SU-DHL-6 (cell line): ENCODE measurements around the gene TNFRSF1B.

Experiments used
- H2AFZ ChIP-seq: fragments of 200-600 bp; sonication (generic); 2 replicates; pipeline ENCODE4 v1.6.1; 2014; ENCODE audit warnings: low read depth, mild to moderate bottlenecking, moderate library complexity, mixed read lengths, antibody characterized with exemption, low read length; ENCODE audit not compliant: severe bottlenecking
- H3F3A ChIP-seq: fragments of 200-600 bp; shearing (Covaris generic); 2 replicates; pipeline ENCODE4 v1.6.0; 2016; ENCODE audit warnings: antibody characterized with exemption, mild to moderate bottlenecking; ENCODE audit not compliant: insufficient read depth
- H3K27ac ChIP-seq: fragments of 200-600 bp; sonication (generic); 2 replicates; pipeline ENCODE4 v1.5.1; 2016; ENCODE audit warnings: low read depth, mild to moderate bottlenecking, low read length, moderate library complexity, mixed read lengths
- H3K27me3 ChIP-seq: fragments of 200-600 bp; sonication (generic), shearing (Covaris generic); 2 replicates; pipeline ENCODE4 v1.6.0; 2014; ENCODE audit warnings: mild to moderate bottlenecking, low read length
- H3K36me3 ChIP-seq: fragments of 200-600 bp; sonication (generic); 2 replicates; pipeline ENCODE4 v1.6.1; 2014; ENCODE audit warnings: mild to moderate bottlenecking, low read length, mixed read lengths
- H3K4me2 ChIP-seq: fragments of 300-600, 200-600 bp; shearing (Covaris generic), sonication (generic); 2 replicates; pipeline ENCODE4 v1.6.0; 2014; ENCODE audit warnings: low read length, low read depth, mild to moderate bottlenecking; ENCODE audit not compliant: poor library complexity, severe bottlenecking
- H3K4me3 ChIP-seq: fragments of 200-600 bp; sonication (generic); 2 replicates; pipeline ENCODE4 v1.5.1; 2014; ENCODE audit warnings: antibody characterized with exemption, low read length, mild to moderate bottlenecking, mixed read lengths; ENCODE audit not compliant: insufficient read depth, poor library complexity, severe bottlenecking
- H3K79me2 ChIP-seq: fragments of 200-600 bp; sonication (generic); 2 replicates; pipeline ENCODE4 v1.6.1; 2014; ENCODE audit warnings: mild to moderate bottlenecking, low read length, moderate library complexity; ENCODE audit not compliant: insufficient read depth
- H3K9ac ChIP-seq: fragments of 200-600 bp; sonication (generic); 2 replicates; pipeline ENCODE4 v1.7.0; 2014; ENCODE audit warnings: mild to moderate bottlenecking, low read length
- H3K9me2 ChIP-seq: fragments of 200-600 bp; sonication (generic); replicated peaks from 2 replicates; pipeline ENCODE4 v1.6.1; 2014; ENCODE audit warnings: low read length; ENCODE audit not compliant: insufficient read depth
- H3K9me3 ChIP-seq: fragments of 200-600 bp; sonication (generic); 2 replicates; pipeline ENCODE4 v1.6.1; 2014; ENCODE audit warnings: low read length, mixed read lengths; ENCODE audit not compliant: insufficient read depth
- H4K20me1 ChIP-seq: fragments of 200-600 bp; sonication (generic); 2 replicates; pipeline ENCODE4 v1.6.1; 2014; ENCODE audit warnings: low read depth, mild to moderate bottlenecking, antibody characterized with exemption, low read length, moderate library complexity, mixed read lengths
- EZH2phosphoT487 ChIP-seq: fragments of 200-600 bp; sonication (generic), shearing (Covaris generic); conservative IDR thresholded peaks from 2 replicates; pipeline ENCODE4 v1.6.1; 2018; ENCODE audit warnings: mild to moderate bottlenecking, antibody characterized with exemption, low read length, moderate library complexity, mixed read lengths
- TF ChIP-seq, protein P1 (sequence below): fragments of 200-600 bp; sonication (generic); IDR thresholded peaks from one replicate; pipeline ENCODE4 v1.5.1; 2017; ENCODE audit warnings: antibody characterized with exemption, mild to moderate bottlenecking, low read length, moderate library complexity; ENCODE audit not compliant: insufficient read depth, poor library complexity, severe bottlenecking

Gene TNFRSF1B

DNA sequence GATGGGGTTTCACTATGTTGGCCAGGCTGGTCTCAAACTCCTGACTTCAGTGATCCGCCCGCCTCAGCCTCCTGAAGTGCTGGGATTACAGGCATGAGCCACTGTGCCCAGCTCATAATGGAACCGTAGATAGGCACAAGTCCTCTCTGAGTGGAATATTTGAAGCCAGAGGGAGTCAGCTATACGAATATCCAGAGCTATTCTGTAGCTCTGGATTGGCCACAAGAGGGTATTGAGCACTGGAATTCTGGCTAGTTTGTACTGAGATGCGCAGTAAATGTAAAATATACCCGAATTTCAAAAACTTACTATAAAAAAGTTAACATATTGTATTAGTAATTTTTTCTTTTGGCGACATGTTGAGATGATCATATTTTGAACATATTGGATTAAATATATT lies 62.2 kb downstream of the TNFRSF1B start:
- Histone ChIP-seq H3K27me3 (no peaks in the 10 kb centered on the region), H3K27ac (no peak overlapping the region), H4K20me1 (no peaks in the 10 kb centered on the region), H2AFZ (no peak overlapping the region), H3F3A (no peaks in the 10 kb centered on the region), H3K9ac (no peak overlapping the region), H3K4me3 (no peak overlapping the region), H3K9me3 (no peaks in the 10 kb centered on the region), H3K9me2 (no peaks in the 10 kb centered on the region), H3K79me2 (no peaks in the 10 kb centered on the region), H3K4me2 (no peak overlapping the region), H3K36me3 (no peaks in the 10 kb centered on the region)
- TF ChIP-seq, protein P1, sequence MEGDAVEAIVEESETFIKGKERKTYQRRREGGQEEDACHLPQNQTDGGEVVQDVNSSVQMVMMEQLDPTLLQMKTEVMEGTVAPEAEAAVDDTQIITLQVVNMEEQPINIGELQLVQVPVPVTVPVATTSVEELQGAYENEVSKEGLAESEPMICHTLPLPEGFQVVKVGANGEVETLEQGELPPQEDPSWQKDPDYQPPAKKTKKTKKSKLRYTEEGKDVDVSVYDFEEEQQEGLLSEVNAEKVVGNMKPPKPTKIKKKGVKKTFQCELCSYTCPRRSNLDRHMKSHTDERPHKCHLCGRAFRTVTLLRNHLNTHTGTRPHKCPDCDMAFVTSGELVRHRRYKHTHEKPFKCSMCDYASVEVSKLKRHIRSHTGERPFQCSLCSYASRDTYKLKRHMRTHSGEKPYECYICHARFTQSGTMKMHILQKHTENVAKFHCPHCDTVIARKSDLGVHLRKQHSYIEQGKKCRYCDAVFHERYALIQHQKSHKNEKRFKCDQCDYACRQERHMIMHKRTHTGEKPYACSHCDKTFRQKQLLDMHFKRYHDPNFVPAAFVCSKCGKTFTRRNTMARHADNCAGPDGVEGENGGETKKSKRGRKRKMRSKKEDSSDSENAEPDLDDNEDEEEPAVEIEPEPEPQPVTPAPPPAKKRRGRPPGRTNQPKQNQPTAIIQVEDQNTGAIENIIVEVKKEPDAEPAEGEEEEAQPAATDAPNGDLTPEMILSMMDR: no peak
- no peak for TF ChIP-seq EZH2phosphoT487

DNA sequence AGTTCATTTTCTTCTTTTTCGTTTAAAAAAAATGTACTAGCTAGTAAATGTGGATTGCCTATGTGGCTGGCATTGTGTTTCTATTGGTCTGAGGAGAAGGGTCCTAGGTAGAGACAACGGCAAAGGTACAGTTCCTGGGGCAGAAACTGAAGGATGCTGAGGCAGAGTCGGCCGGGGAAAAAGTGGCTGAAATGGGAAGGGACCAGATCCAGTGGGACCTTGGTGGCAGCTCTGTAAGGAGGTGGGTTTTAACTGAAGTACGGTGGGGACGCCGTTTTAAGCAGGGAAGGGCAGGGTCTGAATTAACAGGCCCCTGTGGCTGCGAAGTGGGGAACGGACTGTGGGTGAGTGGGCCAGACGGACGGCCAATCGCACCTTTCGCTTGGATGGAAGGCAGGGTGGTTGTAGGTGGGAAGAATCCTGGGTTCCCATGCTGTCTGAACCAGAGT lies 62.6 kb downstream of the TNFRSF1B start:
- Histone ChIP-seq H3K9ac (no peak overlapping the region), H3K36me3 (no peaks in the 10 kb centered on the region), H4K20me1 (no peaks in the 10 kb centered on the region), H2AFZ (no peak overlapping the region), H3K9me2 (no peaks in the 10 kb centered on the region), H3K9me3 (no peaks in the 10 kb centered on the region), H3K4me3 (no peak overlapping the region), H3F3A (no peaks in the 10 kb centered on the region), H3K27me3 (no peaks in the 10 kb centered on the region), H3K4me2 (no peak overlapping the region), H3K27ac (no peak overlapping the region), H3K79me2 (no peaks in the 10 kb centered on the region)
- TF ChIP-seq EZH2phosphoT487: no peak
- TF ChIP-seq, protein P1: no peak

DNA sequence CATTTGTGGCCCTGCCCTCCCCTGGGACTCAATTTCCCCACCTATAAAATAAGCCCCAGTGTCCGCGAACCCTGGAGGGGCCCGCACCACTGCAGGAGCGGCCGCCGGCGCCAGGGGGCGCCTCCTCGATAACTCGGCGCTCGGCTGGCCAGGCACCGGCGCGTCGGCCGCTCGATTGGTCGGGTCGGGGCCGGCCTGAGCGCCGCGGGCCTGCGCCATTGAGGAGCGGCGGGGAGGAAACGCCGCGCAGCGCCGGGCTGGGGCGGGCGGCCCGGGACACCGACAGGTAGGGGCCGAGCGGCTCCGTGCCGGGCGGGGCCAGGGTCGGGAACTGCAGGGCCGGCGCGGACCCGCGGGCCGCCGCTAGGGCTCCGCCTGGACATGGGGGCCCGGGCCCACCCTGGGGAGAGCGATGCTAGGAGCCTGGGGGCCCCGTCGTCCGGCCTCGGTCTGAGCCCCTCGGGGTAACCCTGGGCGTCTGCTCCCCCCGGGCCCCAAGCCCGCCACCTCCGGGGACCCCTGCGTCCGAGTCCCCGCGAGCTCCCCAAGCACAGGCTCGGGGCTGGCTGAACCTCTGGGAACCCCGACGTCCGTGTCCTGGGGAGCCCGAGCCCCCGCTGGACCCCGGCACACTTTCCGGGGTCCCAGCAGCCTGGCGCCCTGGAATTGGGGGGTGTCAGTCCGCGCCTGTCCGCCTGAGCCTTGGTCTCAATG lies 63.2 kb downstream of the TNFRSF1B start, which contains the start of gene VPS13D:
VPS13D (plus strand) TSS at position 196 of the 714 bp plus-strand sequence. CDS start 4,237 bp downstream, outside the sequence.
- peak within 1 kb of the TSS; percentile 89 for H3K4me2 ChIP-seq
- H3K9me2 ChIP-seq: no peaks in the 10 kb centered on the region
- H3K4me3 ChIP-seq: peak within 1 kb of the TSS; percentile 92
- no peaks in the 10 kb centered on the region for H4K20me1 ChIP-seq
- TF ChIP-seq, protein P1: peak; percentile 95
- no peak for TF ChIP-seq EZH2phosphoT487
- no peaks in the 10 kb centered on the region for H3F3A ChIP-seq
- no peaks in the 10 kb centered on the region for H3K79me2 ChIP-seq
- H3K27ac ChIP-seq: no peak within 1 kb of the TSS
- no peaks in the 10 kb centered on the region for H3K36me3 ChIP-seq
- no peaks in the 10 kb centered on the region for H3K9me3 ChIP-seq
- peak within 1 kb of the TSS; percentile 87 for H3K9ac ChIP-seq
- H3K27me3 ChIP-seq: no peaks in the 10 kb centered on the region
- H2AFZ ChIP-seq: peak within 1 kb of the TSS; percentile 83
